HEK293 (cell line): ENCODE data around the gene KBTBD12.

ENCODE experiments used
- CTCF ChIA-PET: fragments of 350-600 bp; formaldehyde crosslinking; extraction: SDS; loops from one replicate; lab custom pipeline; 2021; ENCODE audit warnings: antibody characterized with exemption; lab: Yijun Ruan, JAX
- POLR2A ChIA-PET: fragments of 300-600 bp; formaldehyde crosslinking; extraction: SDS; loops from one replicate; lab custom pipeline; 2020; ENCODE audit warnings: antibody characterized with exemption, inconsistent platforms; lab: Yijun Ruan, JAX
- H3K27ac ChIP-seq: fragments of 200-500 bp; sonication (Bioruptor generic); 2 replicates; pipeline ENCODE4 v1.5.1; 2014; ENCODE audit warnings: low read depth, low read length, control low read depth, inconsistent platforms; ENCODE audit errors: extremely low read depth
- H3K36me3 ChIP-seq, 2 experiments: fragments of 200-500 bp in 1 of 2; sonication (Bioruptor generic) in 1 of 2; 1 replicate in 1 of 2; 2 replicates in 1 of 2; pipeline ENCODE4 v1.5.1; 2014 to 2017; ENCODE audit warnings: inconsistent platforms in 2 of 2, low read length in 2 of 2; ENCODE audit not compliant: control insufficient read depth in 2 of 2, insufficient read depth in 1 of 2
- H3K4me1 ChIP-seq: fragments of 200-500 bp; sonication (Bioruptor generic); 2 replicates; pipeline ENCODE4 v1.5.1; 2014; ENCODE audit warnings: mild to moderate bottlenecking, low read length, inconsistent platforms; ENCODE audit not compliant: control insufficient read depth, insufficient read depth
- H3K4me3 ChIP-seq: 2 replicates; pipeline ENCODE4 v1.5.1; 2011; ENCODE audit warnings: low read depth, mild to moderate bottlenecking, control low read depth, low read length, moderate library complexity
- H3K9me3 ChIP-seq: fragments of 200-500 bp; sonication (Bioruptor generic); 2 replicates; pipeline ENCODE4 v1.5.1; 2014; ENCODE audit warnings: low read depth, low read length, inconsistent platforms; ENCODE audit not compliant: control insufficient read depth, insufficient read depth
- HOXD13 ChIP-seq: sonication (generic); formaldehyde crosslinking; IDR thresholded peaks from 2 replicates; pipeline ENCODE4 v1.8.0; 2022; ENCODE audit warnings: missing genetic modification reagents, borderline replicate concordance
- KLF10 ChIP-seq: fragments of 450-650 bp; IDR thresholded peaks from 2 replicates; pipeline ENCODE4 v1.5.1; 2018; ENCODE audit warnings: missing biosample characterization, mild to moderate bottlenecking, missing genetic modification characterization
- KLF16 ChIP-seq: fragments of 450-650 bp; formaldehyde crosslinking; IDR thresholded peaks from 2 replicates; pipeline ENCODE4 v1.5.1; 2017; ENCODE audit warnings: missing biosample characterization, missing genetic modification characterization
- SALL2 ChIP-seq: fragments of 450-650 bp; formaldehyde crosslinking; IDR thresholded peaks from 2 replicates; pipeline ENCODE4 v1.5.0; 2017; ENCODE audit warnings: missing biosample characterization, mild to moderate bottlenecking, missing genetic modification characterization, borderline replicate concordance
- SCRT2 ChIP-seq: fragments of 450-650 bp; formaldehyde crosslinking; IDR thresholded peaks from 2 replicates; pipeline ENCODE4 v1.5.1; 2016; ENCODE audit warnings: missing biosample characterization, missing genetic modification characterization
- SP7 ChIP-seq: fragments of 450-650 bp; formaldehyde crosslinking; IDR thresholded peaks from 2 replicates; pipeline ENCODE4 v1.5.1; 2016; ENCODE audit warnings: missing biosample characterization, missing genetic modification characterization
- YY2 ChIP-seq: fragments of 450-650 bp; formaldehyde crosslinking; IDR thresholded peaks from 2 replicates; pipeline ENCODE4 v1.5.1; 2016; ENCODE audit warnings: missing biosample characterization, missing genetic modification characterization
- ZBTB17 ChIP-seq: fragments of 450-650 bp; formaldehyde crosslinking; IDR thresholded peaks from 2 replicates; pipeline ENCODE4 v1.5.1; 2016; ENCODE audit warnings: missing biosample characterization, missing genetic modification characterization
- ZFP41 ChIP-seq: fragments of 450-650 bp; formaldehyde crosslinking; IDR thresholded peaks from 2 replicates; pipeline ENCODE4 v1.5.1; 2016; ENCODE audit warnings: missing biosample characterization, missing genetic modification characterization, borderline replicate concordance
- ZNF23 ChIP-seq: fragments of 450-650 bp; formaldehyde crosslinking; IDR thresholded peaks from 2 replicates; pipeline ENCODE4 v1.5.1; 2016; ENCODE audit warnings: missing biosample characterization, missing genetic modification characterization, borderline replicate concordance
- ZNF302 ChIP-seq: fragments of 450-650 bp; formaldehyde crosslinking; IDR thresholded peaks from 2 replicates; pipeline ENCODE4 v1.5.1; 2016; ENCODE audit warnings: missing biosample characterization, missing genetic modification characterization, low read depth
- ZNF416 ChIP-seq: fragments of 450-650 bp; formaldehyde crosslinking; IDR thresholded peaks from 2 replicates; pipeline ENCODE4 v1.5.1; 2016; ENCODE audit warnings: missing biosample characterization, missing genetic modification characterization
- ZNF426 ChIP-seq: fragments of 450-650 bp; formaldehyde crosslinking; IDR thresholded peaks from 2 replicates; pipeline ENCODE4 v1.5.1; 2017; ENCODE audit warnings: missing biosample characterization, missing genetic modification characterization, mild to moderate bottlenecking, inconsistent platforms, moderate library complexity
- ZNF433 ChIP-seq: fragments of 450-650 bp; formaldehyde crosslinking; IDR thresholded peaks from 2 replicates; pipeline ENCODE4 v1.5.1; 2016; ENCODE audit warnings: missing biosample characterization, missing genetic modification characterization, low read depth
- ZNF610 ChIP-seq: fragments of 450-650 bp; formaldehyde crosslinking; IDR thresholded peaks from 2 replicates; pipeline ENCODE4 v1.5.1; 2016; ENCODE audit warnings: missing biosample characterization, missing genetic modification characterization, borderline replicate concordance
- ZNF654 ChIP-seq: fragments of 450-650 bp; formaldehyde crosslinking; IDR thresholded peaks from 2 replicates; pipeline ENCODE4 v1.5.1; 2016; ENCODE audit warnings: low read depth, missing biosample characterization, missing genetic modification characterization
- ZNF660 ChIP-seq: fragments of 450-650 bp; IDR thresholded peaks from 2 replicates; pipeline ENCODE4 v1.5.1; 2018; ENCODE audit warnings: missing biosample characterization, mild to moderate bottlenecking, missing genetic modification characterization
- TF ChIP-seq, protein P1 (sequence below): fragments of 450-650 bp; formaldehyde crosslinking; IDR thresholded peaks from 2 replicates; pipeline ENCODE4 v1.5.1; 2016; ENCODE audit warnings: missing biosample characterization, missing genetic modification characterization
- TF ChIP-seq, protein P2 (sequence below): fragments of 450-650 bp; formaldehyde crosslinking; IDR thresholded peaks from 2 replicates; pipeline ENCODE4 v1.5.1; 2016; ENCODE audit warnings: missing biosample characterization, missing genetic modification characterization
- TF ChIP-seq, protein P3 (sequence below): fragments of 450-650 bp; formaldehyde crosslinking; IDR thresholded peaks from 2 replicates; pipeline ENCODE4 v1.5.1; 2016; ENCODE audit warnings: missing biosample characterization, missing genetic modification characterization

The KBTBD12 gene

DNA sequence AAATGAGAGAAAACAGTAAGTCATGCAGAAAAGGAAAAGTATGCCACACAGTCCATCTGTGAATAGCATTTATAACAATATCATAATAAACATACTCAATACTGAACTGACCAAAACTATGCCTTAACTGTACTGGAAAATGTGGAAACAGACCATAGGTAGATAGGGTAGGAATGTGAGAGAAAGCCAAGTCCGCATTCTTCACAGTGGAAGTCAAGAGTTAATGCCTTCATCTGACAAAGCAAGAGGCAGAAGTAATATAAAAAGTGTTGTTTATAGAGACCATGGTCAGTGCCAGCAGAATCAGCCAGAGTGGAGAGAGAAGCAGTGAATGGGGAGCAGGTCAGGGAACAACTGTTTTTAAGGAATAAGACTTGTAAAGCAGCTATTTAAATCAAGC, 52.3 kb downstream of the KBTBD12 start (continued):
- no peak for TF ChIP-seq HOXD13 (CRISPR knock-in tag)

DNA sequence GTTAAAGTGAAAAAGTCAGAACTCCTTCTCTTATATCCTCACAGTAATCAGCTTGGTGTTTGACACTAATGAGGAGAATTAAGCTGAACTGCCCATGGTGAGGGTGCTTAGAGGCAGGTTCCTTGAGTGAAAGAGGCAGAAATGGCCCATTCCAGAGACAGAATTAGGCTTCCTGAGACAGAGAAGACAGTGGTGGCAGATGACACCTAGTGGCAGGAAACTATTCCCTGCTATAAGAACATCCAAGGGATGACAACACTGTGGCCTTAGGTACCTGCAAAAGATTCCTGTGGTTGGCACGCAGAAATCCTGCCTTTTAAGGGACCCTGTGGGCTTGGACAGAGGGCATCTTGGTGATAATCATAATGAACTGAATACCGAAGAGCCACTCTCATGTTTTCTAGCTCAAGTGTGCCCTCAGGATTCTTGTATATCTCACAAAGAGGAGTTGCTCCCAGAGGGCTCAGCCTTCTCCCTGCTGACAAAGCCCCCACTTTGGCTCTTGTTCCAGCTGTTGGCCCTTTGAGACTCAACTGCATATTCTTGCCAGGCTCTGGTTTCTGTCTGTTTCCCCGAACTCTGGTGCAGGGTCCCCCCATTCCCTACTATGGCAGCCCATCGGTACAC, 56.0 kb downstream of the KBTBD12 start:
- H3K4me1 ChIP-seq, result no peaks in the 10 kb centered on the region
- TF ChIP-seq, protein P1, sequence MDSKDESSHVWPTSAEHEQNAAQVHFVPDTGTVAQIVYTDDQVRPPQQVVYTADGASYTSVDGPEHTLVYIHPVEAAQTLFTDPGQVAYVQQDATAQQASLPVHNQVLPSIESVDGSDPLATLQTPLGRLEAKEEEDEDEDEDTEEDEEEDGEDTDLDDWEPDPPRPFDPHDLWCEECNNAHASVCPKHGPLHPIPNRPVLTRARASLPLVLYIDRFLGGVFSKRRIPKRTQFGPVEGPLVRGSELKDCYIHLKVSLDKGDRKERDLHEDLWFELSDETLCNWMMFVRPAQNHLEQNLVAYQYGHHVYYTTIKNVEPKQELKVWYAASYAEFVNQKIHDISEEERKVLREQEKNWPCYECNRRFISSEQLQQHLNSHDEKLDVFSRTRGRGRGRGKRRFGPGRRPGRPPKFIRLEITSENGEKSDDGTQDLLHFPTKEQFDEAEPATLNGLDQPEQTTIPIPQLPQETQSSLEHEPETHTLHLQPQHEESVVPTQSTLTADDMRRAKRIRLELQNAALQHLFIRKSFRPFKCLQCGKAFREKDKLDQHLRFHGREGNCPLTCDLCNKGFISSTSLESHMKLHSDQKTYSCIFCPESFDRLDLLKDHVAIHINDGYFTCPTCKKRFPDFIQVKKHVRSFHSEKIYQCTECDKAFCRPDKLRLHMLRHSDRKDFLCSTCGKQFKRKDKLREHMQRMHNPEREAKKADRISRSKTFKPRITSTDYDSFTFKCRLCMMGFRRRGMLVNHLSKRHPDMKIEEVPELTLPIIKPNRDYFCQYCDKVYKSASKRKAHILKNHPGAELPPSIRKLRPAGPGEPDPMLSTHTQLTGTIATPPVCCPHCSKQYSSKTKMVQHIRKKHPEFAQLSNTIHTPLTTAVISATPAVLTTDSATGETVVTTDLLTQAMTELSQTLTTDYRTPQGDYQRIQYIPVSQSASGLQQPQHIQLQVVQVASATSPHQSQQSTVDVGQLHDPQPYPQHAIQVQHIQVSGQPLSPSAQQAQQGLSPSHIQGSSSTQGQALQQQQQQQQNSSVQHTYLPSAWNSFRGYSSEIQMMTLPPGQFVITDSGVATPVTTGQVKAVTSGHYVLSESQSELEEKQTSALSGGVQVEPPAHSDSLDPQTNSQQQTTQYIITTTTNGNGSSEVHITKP, result peak; percentile 52
- TF ChIP-seq ZNF654 (tag by site-specific recombination) (peak; percentile 80), SP7 (tag by site-specific recombination) (no peak), SCRT2 (tag by site-specific recombination) (0 out of 2 replicates have a peak, but pooled peaks have one; percentile 14), ZNF660 (tag by site-specific recombination) (peak; percentile 37; the same call in 1 of the 2 replicates), ZNF610 (no peak)
- TF ChIP-seq, protein P2, sequence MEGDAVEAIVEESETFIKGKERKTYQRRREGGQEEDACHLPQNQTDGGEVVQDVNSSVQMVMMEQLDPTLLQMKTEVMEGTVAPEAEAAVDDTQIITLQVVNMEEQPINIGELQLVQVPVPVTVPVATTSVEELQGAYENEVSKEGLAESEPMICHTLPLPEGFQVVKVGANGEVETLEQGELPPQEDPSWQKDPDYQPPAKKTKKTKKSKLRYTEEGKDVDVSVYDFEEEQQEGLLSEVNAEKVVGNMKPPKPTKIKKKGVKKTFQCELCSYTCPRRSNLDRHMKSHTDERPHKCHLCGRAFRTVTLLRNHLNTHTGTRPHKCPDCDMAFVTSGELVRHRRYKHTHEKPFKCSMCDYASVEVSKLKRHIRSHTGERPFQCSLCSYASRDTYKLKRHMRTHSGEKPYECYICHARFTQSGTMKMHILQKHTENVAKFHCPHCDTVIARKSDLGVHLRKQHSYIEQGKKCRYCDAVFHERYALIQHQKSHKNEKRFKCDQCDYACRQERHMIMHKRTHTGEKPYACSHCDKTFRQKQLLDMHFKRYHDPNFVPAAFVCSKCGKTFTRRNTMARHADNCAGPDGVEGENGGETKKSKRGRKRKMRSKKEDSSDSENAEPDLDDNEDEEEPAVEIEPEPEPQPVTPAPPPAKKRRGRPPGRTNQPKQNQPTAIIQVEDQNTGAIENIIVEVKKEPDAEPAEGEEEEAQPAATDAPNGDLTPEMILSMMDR (tag by site-specific recombination), result peak; percentile 43
- ChIA-PET CTCF (interaction anchor here (0.6 to 1.3 kb wide), 12 partner anchors 9 to 396 kb away, joined by 3 to 5 read pairs (median 3); partner anchors contain the start of gene RUVBL1), POLR2A (no interaction called here)
- H3K27ac ChIP-seq, result no peak overlapping the region
- no peaks in the 10 kb centered on the region for H3K9me3 ChIP-seq
- H3K36me3 ChIP-seq, result no peaks in the 10 kb centered on the region
- no peak overlapping the region for H3K4me3 ChIP-seq

DNA sequence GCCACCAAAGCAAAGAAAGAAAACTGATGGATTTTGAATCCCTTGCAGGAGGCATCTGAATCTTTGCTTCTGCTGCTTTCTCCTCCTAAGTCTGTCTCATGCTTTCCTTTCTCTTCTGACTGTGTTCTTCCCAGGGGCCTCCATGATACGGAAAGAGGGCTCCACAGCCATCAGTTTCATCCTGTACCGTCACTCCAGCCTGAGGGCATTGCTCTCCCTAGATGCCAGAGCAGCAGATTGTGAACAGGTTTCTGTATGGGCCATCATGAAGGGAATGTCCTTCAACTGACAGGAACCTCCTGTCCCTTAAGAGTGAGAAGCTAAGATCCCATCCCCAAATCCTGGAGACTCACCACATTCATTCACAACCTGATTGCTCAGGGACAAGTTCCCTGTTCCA, 59.2 kb downstream of the KBTBD12 start:
- CTCF ChIA-PET, result no interaction called here
- TF ChIP-seq ZBTB17 (tag by site-specific recombination) (peak; percentile 40; the same call in 1 of the 2 replicates), KLF16 (tag by site-specific recombination) (no peak)
- Histone ChIP-seq H3K4me3 (no peak overlapping the region), H3K36me3 (no peaks in the 10 kb centered on the region), H3K4me1 (no peaks in the 10 kb centered on the region), H3K27ac (no peak overlapping the region), H3K9me3 (no peaks in the 10 kb centered on the region)
- POLR2A ChIA-PET, result no interaction called here

DNA sequence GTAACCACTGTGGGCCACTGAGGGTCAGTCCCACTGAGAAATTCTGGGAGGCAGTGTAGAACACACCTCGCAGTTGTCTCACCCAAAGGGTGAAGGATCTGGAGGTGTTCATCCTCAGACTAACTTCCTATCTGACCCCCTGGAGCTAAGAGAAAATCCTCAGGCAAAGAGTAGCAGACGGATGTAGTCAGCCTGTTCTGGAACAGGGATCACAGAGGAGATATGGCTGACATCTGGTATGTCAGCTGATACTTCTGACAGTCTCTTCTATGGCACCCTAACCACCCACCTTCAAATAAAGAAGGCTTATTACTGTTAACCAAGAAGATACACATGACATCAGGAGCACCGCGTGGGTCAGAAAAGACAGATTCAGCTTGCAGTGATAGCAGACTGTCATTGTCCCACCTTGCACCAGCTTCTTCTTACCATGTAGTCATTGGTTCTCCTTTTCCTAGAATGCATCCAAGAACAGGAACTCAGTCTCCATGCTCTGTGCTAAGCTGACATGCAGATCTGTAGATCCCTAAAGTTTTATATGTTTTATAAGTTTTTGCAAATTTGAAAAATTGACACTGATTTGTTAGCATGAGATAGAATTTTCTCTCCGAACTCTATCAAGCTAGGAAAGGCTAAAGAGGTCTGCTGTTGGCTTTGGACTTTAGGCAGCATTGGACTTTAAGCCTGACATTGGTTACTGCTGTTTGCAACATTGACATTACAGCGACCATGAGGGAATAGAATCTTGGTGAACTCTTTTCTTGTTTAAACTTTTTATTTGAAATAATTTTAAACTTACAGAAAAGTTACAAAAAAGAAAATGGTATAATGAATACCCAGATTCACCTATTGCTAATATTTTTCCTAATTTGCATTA, 60.4 kb downstream of the KBTBD12 start:
- no peaks in the 10 kb centered on the region for H3K36me3 ChIP-seq
- ChIA-PET CTCF (interaction anchor here (0.6 kb wide), 1 partner anchor 630 kb away, joined by 3 read pairs; no protein-coding TSS in a partner anchor), POLR2A (no interaction called here)
- no peak overlapping the region for H3K4me3 ChIP-seq
- H3K27ac ChIP-seq, result no peak overlapping the region
- H3K4me1 ChIP-seq, result no peaks in the 10 kb centered on the region
- no peaks in the 10 kb centered on the region for H3K9me3 ChIP-seq
- TF ChIP-seq ZFP41 (tag by site-specific recombination) (no peak), ZNF302 (tag by site-specific recombination) (no peak), YY2 (tag by site-specific recombination) (no peak), ZNF416 (tag by site-specific recombination) (no peak), KLF10 (no peak), SCRT2 (tag by site-specific recombination) (no peak), ZNF433 (tag by site-specific recombination) (no peak), SALL2 (tag by site-specific recombination) (no peak), ZNF426 (tag by site-specific recombination) (no peak), ZNF23 (no peak)
- TF ChIP-seq, protein P3, sequence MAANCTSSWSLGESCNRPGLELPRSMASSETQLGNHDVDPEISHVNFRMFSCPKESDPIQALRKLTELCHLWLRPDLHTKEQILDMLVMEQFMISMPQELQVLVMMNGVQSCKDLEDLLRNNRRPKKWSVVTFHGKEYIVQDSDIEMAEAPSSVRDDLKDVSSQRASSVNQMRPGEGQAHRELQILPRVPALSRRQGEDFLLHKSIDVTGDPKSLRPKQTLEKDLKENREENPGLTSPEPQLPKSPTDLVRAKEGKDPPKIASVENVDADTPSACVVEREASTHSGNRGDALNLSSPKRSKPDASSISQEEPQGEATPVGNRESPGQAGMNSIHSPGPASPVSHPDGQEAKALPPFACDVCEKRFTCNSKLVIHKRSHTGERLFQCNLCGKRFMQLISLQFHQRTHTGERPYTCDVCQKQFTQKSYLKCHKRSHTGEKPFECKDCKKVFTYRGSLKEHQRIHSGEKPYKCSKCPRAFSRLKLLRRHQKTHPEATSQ (tag by site-specific recombination), result no peak
